ENCODE data around the gene SLC25A6. TPM values are rescaled to one million over a fixed set of nuclear protein-coding genes. Genes with fewer than 3 reads are reported as not detected.

Gene SLC25A6
- total RNA-seq, 4 donors from 2014 or later, result 60.0 to 69.9 (median 65.1) TPM

- intact Hi-C loops (cut with DNase I; ENCODE audit: low total_unique reads), result no loop called here
- no peak for ATAC-seq
- no peak for TF ChIP-seq POLR2A (IDR thresholded peaks at IDR 0.05)
- TF ChIP-seq, protein P1, sequence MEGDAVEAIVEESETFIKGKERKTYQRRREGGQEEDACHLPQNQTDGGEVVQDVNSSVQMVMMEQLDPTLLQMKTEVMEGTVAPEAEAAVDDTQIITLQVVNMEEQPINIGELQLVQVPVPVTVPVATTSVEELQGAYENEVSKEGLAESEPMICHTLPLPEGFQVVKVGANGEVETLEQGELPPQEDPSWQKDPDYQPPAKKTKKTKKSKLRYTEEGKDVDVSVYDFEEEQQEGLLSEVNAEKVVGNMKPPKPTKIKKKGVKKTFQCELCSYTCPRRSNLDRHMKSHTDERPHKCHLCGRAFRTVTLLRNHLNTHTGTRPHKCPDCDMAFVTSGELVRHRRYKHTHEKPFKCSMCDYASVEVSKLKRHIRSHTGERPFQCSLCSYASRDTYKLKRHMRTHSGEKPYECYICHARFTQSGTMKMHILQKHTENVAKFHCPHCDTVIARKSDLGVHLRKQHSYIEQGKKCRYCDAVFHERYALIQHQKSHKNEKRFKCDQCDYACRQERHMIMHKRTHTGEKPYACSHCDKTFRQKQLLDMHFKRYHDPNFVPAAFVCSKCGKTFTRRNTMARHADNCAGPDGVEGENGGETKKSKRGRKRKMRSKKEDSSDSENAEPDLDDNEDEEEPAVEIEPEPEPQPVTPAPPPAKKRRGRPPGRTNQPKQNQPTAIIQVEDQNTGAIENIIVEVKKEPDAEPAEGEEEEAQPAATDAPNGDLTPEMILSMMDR (IDR thresholded peaks at IDR 0.05 in 4 of 5, conservative IDR thresholded peaks at IDR 0.05 in 1 of 5), result no peak
Measured at GRCh38 chrX:1420371-1420770, 28.5 kb upstream of the SLC25A6 start.

DNA sequence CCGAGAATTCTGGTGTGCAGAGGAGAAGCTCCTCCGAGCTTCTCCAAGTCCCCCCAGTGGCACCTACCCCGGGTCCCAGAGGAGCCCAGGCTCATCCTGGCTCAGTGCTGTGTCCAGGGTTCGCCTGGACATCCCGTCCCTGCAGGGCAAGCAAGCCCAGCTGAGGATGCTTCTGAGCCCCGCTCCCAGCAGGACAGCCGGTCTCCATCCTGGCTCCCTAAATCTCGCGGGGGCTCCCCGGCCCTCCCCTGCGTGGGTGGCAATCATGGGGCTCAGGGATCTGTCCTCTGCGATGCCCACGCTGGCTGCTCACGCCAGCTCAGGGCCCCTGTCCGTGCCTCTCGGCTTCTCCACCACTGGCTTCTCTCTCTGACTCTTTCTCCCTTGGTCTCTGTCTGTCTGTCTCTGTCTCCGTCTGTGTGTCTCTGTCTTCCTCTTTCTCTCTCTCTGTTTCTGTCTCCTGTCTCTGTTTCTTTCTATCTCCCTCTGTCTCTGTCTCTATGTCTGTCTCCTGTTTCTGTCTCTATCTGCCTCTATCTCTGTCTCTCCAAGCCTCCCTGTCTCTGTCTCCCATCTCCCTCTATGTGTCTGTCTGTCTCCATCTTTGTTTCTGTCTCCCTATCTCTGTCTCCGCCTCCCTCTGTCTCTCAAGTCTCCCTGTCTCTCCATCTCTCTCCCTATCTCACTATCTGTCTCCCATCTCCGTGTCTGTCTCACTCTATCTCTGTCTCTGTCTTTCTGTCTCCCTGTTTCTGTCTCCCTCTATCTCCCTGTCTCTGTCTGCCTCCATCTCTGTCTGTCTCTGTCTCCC is 27.8 kb upstream of the SLC25A6 start:
- H3K36me3 ChIP-seq, result peaks cover 0 to 15% of the 10 kb centered on the region in 2 donors
- no peak overlapping the region for H3K4me3 ChIP-seq
- H3K27me3 ChIP-seq, result no peaks in the 10 kb centered on the region
- intact Hi-C loops (cut with DNase I; ENCODE audit: low total_unique reads) (no loop called here), in situ Hi-C loops (cut with MboI; ENCODE audit: low sequenced_read_pairs in 4 of 4) (no loop called here)
- no peaks in the 10 kb centered on the region for H3K4me1 ChIP-seq
- no peaks in the 10 kb centered on the region for H3K9me3 ChIP-seq
- TF ChIP-seq, protein P1 (IDR thresholded peaks at IDR 0.05 in 4 of 5, conservative IDR thresholded peaks at IDR 0.05 in 1 of 5), result no peak
- no peak for TF ChIP-seq POLR2A (IDR thresholded peaks at IDR 0.05)
- no peak overlapping the region for H3K27ac ChIP-seq
- no peak for DNase-seq
- no peak for ATAC-seq

More at GRCh38 chrX:1420371-1420770, 28.5 kb upstream of the SLC25A6 start:
- Histone ChIP-seq H3K36me3 (peaks cover 0 to 15% of the 10 kb centered on the region in 2 donors), H3K4me3 (no peak overlapping the region), H3K27me3 (no peaks in the 10 kb centered on the region), H3K27ac (no peak overlapping the region), H3K4me1 (no peaks in the 10 kb centered on the region), H3K9me3 (no peaks in the 10 kb centered on the region)
- DNase-seq, result no peak
- in situ Hi-C loops (cut with MboI; ENCODE audit: low sequenced_read_pairs in 4 of 4), result no loop called here

GRCh38 chrX:1418901-1419544 is 27.1 kb upstream of the SLC25A6 start:
- Histone ChIP-seq H3K27me3 (no peaks in the 10 kb centered on the region), H3K4me1 (no peaks in the 10 kb centered on the region), H3K36me3 (peaks cover 0 to 21% of the 10 kb centered on the region in 2 donors), H3K4me3 (no peak overlapping the region), H3K27ac (no peak overlapping the region), H3K9me3 (no peaks in the 10 kb centered on the region)
- intact Hi-C loops (cut with DNase I; ENCODE audit: low total_unique reads), result no loop called here
- ATAC-seq (no peak), DNase-seq (no peak)
- in situ Hi-C loops (cut with MboI; ENCODE audit: low sequenced_read_pairs in 4 of 4), result no loop called here
- TF ChIP-seq POLR2A (IDR thresholded peaks at IDR 0.05), result no peak
- TF ChIP-seq, protein P1 (IDR thresholded peaks at IDR 0.05 in 4 of 5, conservative IDR thresholded peaks at IDR 0.05 in 1 of 5), result no peak

GRCh38 chrX:1417921-1418771 is 26.2 kb upstream of the SLC25A6 start:
- DNase-seq (no peak), ATAC-seq (no peak)
- Histone ChIP-seq H3K27ac (no peak overlapping the region), H3K9me3 (no peaks in the 10 kb centered on the region), H3K36me3 (peaks cover 0 to 30% of the 10 kb centered on the region in 2 donors), H3K4me3 (no peak overlapping the region), H3K4me1 (no peaks in the 10 kb centered on the region), H3K27me3 (no peaks in the 10 kb centered on the region)
- in situ Hi-C loops (cut with MboI; ENCODE audit: low sequenced_read_pairs in 4 of 4), result no loop called here
- intact Hi-C loops (cut with DNase I; ENCODE audit: low total_unique reads), result no loop called here
- no peak for TF ChIP-seq POLR2A (IDR thresholded peaks at IDR 0.05)
- TF ChIP-seq, protein P1 (IDR thresholded peaks at IDR 0.05 in 4 of 5, conservative IDR thresholded peaks at IDR 0.05 in 1 of 5), result no peak
